Measurements from ENCODE around the gene ZNF853.

- no peak for TF ChIP-seq CTCF (IDR thresholded peaks at IDR 0.05)
- no peak for TF ChIP-seq POLR2A (IDR thresholded peaks at IDR 0.05)
Observed at GRCh38 chr7:6606866-6607583, 8.4 kb upstream of the ZNF853 start.
